Measurements from ENCODE around the gene KATNA1. TPM values are rescaled to one million over a fixed set of nuclear protein-coding genes. Genes with fewer than 3 reads are reported as not detected.

The KATNA1 gene
- total RNA-seq, 3 donors from 2014 or later (not counting 1 experiment from before 2014, with no cell fraction given): 16.4 to 22.7 (median 21.0) TPM

DNA sequence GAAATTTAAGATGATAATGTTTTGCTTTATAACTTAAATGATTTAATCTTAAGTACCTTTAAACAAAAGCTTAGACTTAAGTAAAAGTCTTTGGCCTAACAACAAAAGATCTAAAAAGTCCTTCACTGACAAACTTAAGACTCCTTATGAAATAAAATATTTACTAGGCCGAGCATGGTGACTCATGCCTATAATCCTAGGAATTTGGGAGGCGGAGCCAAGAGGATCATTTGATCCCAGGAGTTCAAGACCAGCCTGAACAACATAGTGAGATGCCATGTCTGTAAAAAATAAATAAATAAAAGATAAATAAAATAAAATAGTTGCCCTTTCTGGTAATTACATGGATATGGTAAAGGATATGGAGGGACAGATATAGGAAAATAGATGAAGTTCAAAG, 12.4 kb downstream of the KATNA1 start:
- intact Hi-C loops (cut with micrococcal nuclease): no loop called here
- WGBS (ENCODE audit: insufficient coverage): 94% methylated on average over 2 of the region's 2 CpGs
- Mint-ChIP-seq H3K9me3 (no peaks in the 10 kb centered on the region), H3K4me3 (no peak overlapping the region), H3K36me3 (no peaks in the 10 kb centered on the region), H3K27me3 (ENCODE audit: low read depth in 2 of 2) (no peaks in the 10 kb centered on the region), H3K27ac (no peak overlapping the region), H3K4me1 (no peaks in the 10 kb centered on the region)
- Histone ChIP-seq H3K4me1 (ENCODE audit: control insufficient read depth, insufficient read depth, low read length) (no peaks in the 10 kb centered on the region), H3K36me3 (ENCODE audit: control insufficient read depth, insufficient read depth, low read length) (peaks cover 4% of the 10 kb centered on the region), H3K4me3 (ENCODE audit: low read length) (no peak overlapping the region), H3K27ac (ENCODE audit: low read length) (no peak overlapping the region), H3K27me3 (ENCODE audit: control insufficient read depth, insufficient read depth, low read length) (no peaks in the 10 kb centered on the region), H3K9me3 (ENCODE audit: control insufficient read depth, insufficient read depth, low read length) (no peaks in the 10 kb centered on the region)
- no peak for DNase-seq
- TF ChIP-seq, protein P1, sequence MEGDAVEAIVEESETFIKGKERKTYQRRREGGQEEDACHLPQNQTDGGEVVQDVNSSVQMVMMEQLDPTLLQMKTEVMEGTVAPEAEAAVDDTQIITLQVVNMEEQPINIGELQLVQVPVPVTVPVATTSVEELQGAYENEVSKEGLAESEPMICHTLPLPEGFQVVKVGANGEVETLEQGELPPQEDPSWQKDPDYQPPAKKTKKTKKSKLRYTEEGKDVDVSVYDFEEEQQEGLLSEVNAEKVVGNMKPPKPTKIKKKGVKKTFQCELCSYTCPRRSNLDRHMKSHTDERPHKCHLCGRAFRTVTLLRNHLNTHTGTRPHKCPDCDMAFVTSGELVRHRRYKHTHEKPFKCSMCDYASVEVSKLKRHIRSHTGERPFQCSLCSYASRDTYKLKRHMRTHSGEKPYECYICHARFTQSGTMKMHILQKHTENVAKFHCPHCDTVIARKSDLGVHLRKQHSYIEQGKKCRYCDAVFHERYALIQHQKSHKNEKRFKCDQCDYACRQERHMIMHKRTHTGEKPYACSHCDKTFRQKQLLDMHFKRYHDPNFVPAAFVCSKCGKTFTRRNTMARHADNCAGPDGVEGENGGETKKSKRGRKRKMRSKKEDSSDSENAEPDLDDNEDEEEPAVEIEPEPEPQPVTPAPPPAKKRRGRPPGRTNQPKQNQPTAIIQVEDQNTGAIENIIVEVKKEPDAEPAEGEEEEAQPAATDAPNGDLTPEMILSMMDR (IDR thresholded peaks at IDR 0.05): no peak
- ATAC-seq: no peak

GRCh38 chr6:149634315-149634714, 14.2 kb downstream of the KATNA1 start:
- ATAC-seq: no peak
- Histone ChIP-seq H3K9me3 (ENCODE audit: control insufficient read depth, insufficient read depth, low read length) (no peaks in the 10 kb centered on the region), H3K4me1 (ENCODE audit: control insufficient read depth, insufficient read depth, low read length) (no peaks in the 10 kb centered on the region), H3K36me3 (ENCODE audit: control insufficient read depth, insufficient read depth, low read length) (peaks cover 7% of the 10 kb centered on the region), H3K27me3 (ENCODE audit: control insufficient read depth, insufficient read depth, low read length) (no peaks in the 10 kb centered on the region), H3K4me3 (ENCODE audit: low read length) (no peak overlapping the region), H3K27ac (ENCODE audit: low read length) (no peak overlapping the region)
- intact Hi-C loops (cut with micrococcal nuclease): no loop called here
- 100% methylated on average over 1 of the region's 1 CpG for WGBS (ENCODE audit: insufficient coverage)
- TF ChIP-seq, protein P1 (IDR thresholded peaks at IDR 0.05): no peak
- Mint-ChIP-seq H3K4me3 (no peak overlapping the region), H3K27ac (no peak overlapping the region), H3K9me3 (no peaks in the 10 kb centered on the region), H3K36me3 (peaks cover 8% of the 10 kb centered on the region), H3K4me1 (peaks cover 1 to 2% of the 10 kb centered on the region in 2 donors), H3K27me3 (ENCODE audit: low read depth in 2 of 2) (no peaks in the 10 kb centered on the region)
- no peak for DNase-seq

- Histone ChIP-seq H3K4me3 (ENCODE audit: low read length) (no peak overlapping the region), H3K36me3 (ENCODE audit: control insufficient read depth, insufficient read depth, low read length) (peaks cover 6% of the 10 kb centered on the region), H3K9me3 (ENCODE audit: control insufficient read depth, insufficient read depth, low read length) (no peaks in the 10 kb centered on the region), H3K27ac (ENCODE audit: low read length) (no peak overlapping the region), H3K27me3 (ENCODE audit: control insufficient read depth, insufficient read depth, low read length) (no peaks in the 10 kb centered on the region), H3K4me1 (ENCODE audit: control insufficient read depth, insufficient read depth, low read length) (no peaks in the 10 kb centered on the region)
- Mint-ChIP-seq H3K27me3 (ENCODE audit: low read depth in 2 of 2) (no peaks in the 10 kb centered on the region), H3K27ac (peak overlapping the region in 1 of 2 donors; percentile 72), H3K36me3 (peaks cover 12% of the 10 kb centered on the region), H3K9me3 (no peaks in the 10 kb centered on the region), H3K4me1 (peaks cover 5 to 11% of the 10 kb centered on the region in 2 donors), H3K4me3 (no peak overlapping the region)
- ATAC-seq: no peak
- WGBS (ENCODE audit: insufficient coverage): 59% methylated on average over 4 of the region's 4 CpGs
- intact Hi-C loops (cut with micrococcal nuclease): no loop called here
- TF ChIP-seq, protein P1 (IDR thresholded peaks at IDR 0.05): no peak
- no peak for DNase-seq
Measured at GRCh38 chr6:149628875-149629510, 19.5 kb downstream of the KATNA1 start.

DNA sequence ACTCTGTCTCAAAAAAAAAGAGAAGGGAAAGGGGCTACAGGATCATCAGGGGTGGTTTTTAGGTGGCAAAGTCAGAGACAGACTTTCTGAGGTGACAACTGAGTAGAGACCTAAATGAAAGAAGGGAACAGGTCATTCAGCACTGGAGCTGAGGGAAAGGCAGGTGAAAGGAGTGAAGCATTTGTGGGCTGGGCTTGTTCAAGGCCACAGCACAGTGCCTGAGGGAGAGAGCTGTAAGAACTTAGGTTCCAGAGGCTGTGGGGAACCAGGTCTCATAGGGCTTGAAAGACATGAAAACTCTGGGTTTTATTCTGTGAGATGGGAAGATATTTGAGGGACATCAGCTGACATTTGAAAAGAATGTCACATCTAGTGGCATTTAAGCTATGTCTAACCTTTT, 20.8 kb downstream of the KATNA1 start:
- TF ChIP-seq, protein P1 (IDR thresholded peaks at IDR 0.05): no peak
- Histone ChIP-seq H3K36me3 (ENCODE audit: control insufficient read depth, insufficient read depth, low read length) (peaks cover 14% of the 10 kb centered on the region), H3K9me3 (ENCODE audit: control insufficient read depth, insufficient read depth, low read length) (no peaks in the 10 kb centered on the region), H3K27ac (ENCODE audit: low read length) (no peak overlapping the region), H3K27me3 (ENCODE audit: control insufficient read depth, insufficient read depth, low read length) (no peaks in the 10 kb centered on the region), H3K4me1 (ENCODE audit: control insufficient read depth, insufficient read depth, low read length) (no peaks in the 10 kb centered on the region), H3K4me3 (ENCODE audit: low read length) (no peak overlapping the region)
- Mint-ChIP-seq H3K4me3 (no peak overlapping the region), H3K9me3 (no peaks in the 10 kb centered on the region), H3K36me3 (peaks cover 12% of the 10 kb centered on the region), H3K4me1 (peaks cover 5 to 11% of the 10 kb centered on the region in 2 donors), H3K27ac (peak overlapping the region; percentile 28 to 59), H3K27me3 (ENCODE audit: low read depth in 2 of 2) (no peaks in the 10 kb centered on the region)
- intact Hi-C loops (cut with micrococcal nuclease): no loop called here
- no peak for ATAC-seq
- DNase-seq: no peak
